Cardiac septum (tissue), 1 donor: Measurements from ENCODE around the gene PCDHGA5. TPM values are rescaled to one million over a fixed set of nuclear protein-coding genes. Genes with fewer than 3 reads are reported as not detected.
"Not testable (repeated sequence)": the region's sequence is repeated elsewhere in the genome, so short reads cannot be mapped to it uniquely, and the experiment has no call there.

ENCODE experiments used
- DNase-seq: peaks from one replicate; pipeline ENCODE4 v3.0.0-alpha.2; 2020; ENCODE audit warnings: low spot score
- intact Hi-C: fragments of 100-400 bp; cut with DNase I; formaldehyde crosslinking; loops from one replicate; pipeline ENCODE4 v1.14.0; 2022
- total RNA-seq: library from RNA; stranded (reverse); fragmentation: NEBNext Ultra II Directional; extraction: Animal tissue kit (Norgen Biotek cat#: 25700); gene quantifications from one replicate; pipeline ENCODE4 v1.2.1, GENCODE V29; 2021
- donor health status: DM: no; HTN: no; CAD: no.

The PCDHGA5 gene
- total RNA-seq, 1 donor from 2014 or later: 9.7 TPM

- DNase-seq: peak; percentile 71
- intact Hi-C loops: not testable (repeated sequence)
Observed at GRCh38 chr5:141407790-141408505, 44.0 kb downstream of the PCDHGA5 start, which contains the start of gene PCDHGB6. Gene PCDHGB6, plus strand, starts transcription at chr5:141408021. Its CDS starts 182 bp downstream, at chr5:141408203.

- intact Hi-C loops: no loop called here
- DNase-seq: no peak
Observed at GRCh38 chr5:141409598-141410306, 45.8 kb downstream of the PCDHGA5 start.

- DNase-seq: no peak
- intact Hi-C loops: no loop called here
Observed at GRCh38 chr5:141411575-141411974, 47.6 kb downstream of the PCDHGA5 start.

- intact Hi-C loops: no loop called here
- DNase-seq: no peak
Observed at GRCh38 chr5:141412854-141413539, 49.0 kb downstream of the PCDHGA5 start, which contains the start of gene PCDHGA10. Gene PCDHGA10, plus strand, starts transcription at chr5:141412987. Its CDS starts 189 bp downstream, at chr5:141413176.

DNA sequence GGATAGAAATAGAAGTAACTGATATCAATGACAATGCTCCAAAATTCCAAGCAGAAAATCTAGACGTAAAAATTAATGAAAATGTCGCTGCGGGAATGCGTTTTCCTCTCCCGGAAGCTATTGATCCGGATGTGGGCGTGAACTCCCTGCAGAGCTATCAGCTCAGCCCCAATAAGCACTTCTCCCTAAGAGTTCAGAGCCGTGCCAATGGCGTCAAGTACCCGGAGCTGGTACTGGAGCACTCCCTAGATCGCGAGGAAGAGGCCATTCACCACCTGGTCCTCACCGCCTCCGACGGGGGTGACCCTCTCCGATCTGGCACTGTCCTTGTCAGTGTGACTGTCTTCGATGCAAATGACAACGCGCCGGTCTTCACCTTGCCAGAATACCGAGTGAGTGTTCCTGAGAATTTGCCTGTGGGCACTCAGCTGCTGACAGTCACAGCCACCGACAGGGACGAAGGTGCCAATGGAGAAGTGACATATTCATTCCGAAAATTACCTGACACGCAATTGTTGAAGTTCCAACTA lies 49.6 kb downstream of the PCDHGA5 start:
- intact Hi-C loops: loop anchor here (2.0 kb wide), 1 partner anchor 145 kb away; no protein-coding TSS in a partner anchor

DNA sequence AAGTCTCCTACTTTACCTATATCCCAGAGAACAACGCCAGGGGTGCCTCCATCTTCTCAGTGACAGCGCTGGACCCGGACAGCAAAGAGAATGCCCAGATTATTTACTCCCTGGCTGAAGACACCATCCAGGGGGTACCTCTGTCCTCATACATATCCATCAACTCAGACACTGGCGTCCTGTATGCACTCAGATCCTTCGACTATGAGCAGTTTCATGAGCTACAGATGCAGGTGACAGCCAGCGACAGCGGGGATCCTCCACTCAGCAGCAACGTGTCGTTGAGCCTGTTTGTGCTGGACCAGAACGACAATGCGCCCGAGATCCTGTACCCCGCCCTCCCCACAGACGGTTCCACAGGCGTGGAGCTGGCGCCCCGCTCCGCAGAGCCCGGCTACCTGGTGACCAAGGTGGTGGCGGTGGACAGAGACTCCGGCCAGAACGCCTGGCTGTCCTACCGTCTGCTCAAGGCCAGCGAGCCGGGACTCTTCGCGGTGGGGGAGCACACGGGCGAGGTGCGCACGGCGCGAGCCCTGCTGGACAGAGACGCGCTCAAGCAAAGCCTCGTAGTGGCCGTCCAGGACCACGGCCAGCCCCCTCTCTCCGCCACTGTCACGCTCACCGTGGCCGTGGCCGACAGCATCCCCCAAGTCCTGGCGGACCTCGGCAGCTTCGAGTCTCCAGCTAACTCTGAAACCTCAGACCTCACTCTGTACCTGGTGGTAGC lies 50.7 kb downstream of the PCDHGA5 start:
- intact Hi-C loops: loop anchor here (2.0 kb wide), 1 partner anchor 144 kb away; no protein-coding TSS in a partner anchor
- DNase-seq: not testable (repeated sequence)

More for the DNA sequence above, 49.6 kb downstream of the PCDHGA5 start:
- no peak for DNase-seq

DNA sequence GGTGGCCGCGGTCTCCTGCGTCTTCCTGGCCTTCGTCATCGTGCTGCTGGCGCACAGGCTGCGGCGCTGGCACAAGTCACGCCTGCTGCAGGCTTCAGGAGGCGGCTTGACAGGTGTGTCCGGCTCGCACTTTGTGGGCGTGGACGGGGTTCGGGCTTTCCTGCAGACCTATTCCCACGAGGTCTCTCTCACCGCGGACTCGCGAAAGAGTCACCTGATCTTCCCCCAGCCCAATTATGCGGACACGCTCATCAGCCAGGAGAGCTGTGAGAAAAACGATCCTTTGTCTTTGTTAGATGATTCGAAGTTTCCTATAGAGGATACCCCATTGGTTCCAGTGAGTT lies 51.3 kb downstream of the PCDHGA5 start:
- not testable (repeated sequence) for DNase-seq
- intact Hi-C loops: loop anchor here (2.0 kb wide), 1 partner anchor 144 kb away; no protein-coding TSS in a partner anchor

Other genes with a start within 250 kb of the PCDHGA5 start
- gene PCDHB4, start 242.3 kb upstream of the PCDHGA5 start, total RNA-seq: 1.3 TPM
- gene PCDHB5, start 229.0 kb upstream of the PCDHGA5 start, total RNA-seq: 3.2 TPM
- gene PCDHB6, start 214.1 kb upstream of the PCDHGA5 start, total RNA-seq: 0.57 TPM
- gene PCDHB7, start 191.5 kb upstream of the PCDHGA5 start, total RNA-seq: 0.67 TPM
- gene PCDHB8, start 186.4 kb upstream of the PCDHGA5 start, total RNA-seq: 2.3 TPM
- 2.2 TPM for gene PCDHB16, start 181.8 kb upstream of the PCDHGA5 start, total RNA-seq
- gene PCDHB9, start 177.0 kb upstream of the PCDHGA5 start, total RNA-seq: 1.3 TPM
- gene PCDHB10, start 171.8 kb upstream of the PCDHGA5 start, total RNA-seq: 0.94 TPM
- gene PCDHB11, start 164.5 kb upstream of the PCDHGA5 start, total RNA-seq: 1.9 TPM
- gene PCDHB12, start 155.4 kb upstream of the PCDHGA5 start, total RNA-seq: 1.1 TPM
- 4.8 TPM for gene PCDHB13, start 150.2 kb upstream of the PCDHGA5 start, total RNA-seq
- gene PCDHB14, start 140.8 kb upstream of the PCDHGA5 start, total RNA-seq: 4.4 TPM
- 9.9 TPM for gene PCDHB15, start 118.8 kb upstream of the PCDHGA5 start, total RNA-seq
- not detected for gene SLC25A2, start 60.1 kb upstream of the PCDHGA5 start, total RNA-seq
- gene TAF7, start 43.4 kb upstream of the PCDHGA5 start, total RNA-seq: 116 TPM
- gene PCDHGA1, start 33.6 kb upstream of the PCDHGA5 start, total RNA-seq: 4.6 TPM
- 17.3 TPM for gene PCDHGA2, start 25.4 kb upstream of the PCDHGA5 start, total RNA-seq
- gene PCDHGA3, start 20.3 kb upstream of the PCDHGA5 start, total RNA-seq: 22.9 TPM
- 12.6 TPM for gene PCDHGB1, start 14.1 kb upstream of the PCDHGA5 start, total RNA-seq
- gene PCDHGA4, start 9.1 kb upstream of the PCDHGA5 start, total RNA-seq: 15.6 TPM
- gene PCDHGB2, start 4.2 kb upstream of the PCDHGA5 start, total RNA-seq: 16.2 TPM
- gene PCDHGB3, start 6.1 kb downstream of the PCDHGA5 start, total RNA-seq: 14.2 TPM
- 11.5 TPM for gene PCDHGA6, start 9.7 kb downstream of the PCDHGA5 start, total RNA-seq
- gene PCDHGA7, start 18.6 kb downstream of the PCDHGA5 start, total RNA-seq: 11.8 TPM
- gene PCDHGB4, start 23.5 kb downstream of the PCDHGA5 start, total RNA-seq: 12.5 TPM
- gene PCDHGA8, start 28.5 kb downstream of the PCDHGA5 start, total RNA-seq: 14.0 TPM
- 13.9 TPM for gene PCDHGB5, start 33.8 kb downstream of the PCDHGA5 start, total RNA-seq
- 9.6 TPM for gene PCDHGA9, start 38.6 kb downstream of the PCDHGA5 start, total RNA-seq
- gene PCDHGB6, start 43.9 kb downstream of the PCDHGA5 start, total RNA-seq: 11.9 TPM
- gene PCDHGA10, start 48.8 kb downstream of the PCDHGA5 start, total RNA-seq: 11.0 TPM
- 16.4 TPM for gene PCDHGB7, start 53.5 kb downstream of the PCDHGA5 start, total RNA-seq
- gene PCDHGA11, start 56.9 kb downstream of the PCDHGA5 start, total RNA-seq: 9.6 TPM
- gene PCDHGA12, start 66.3 kb downstream of the PCDHGA5 start, total RNA-seq: 10.3 TPM
- gene PCDHGC3, start 111.8 kb downstream of the PCDHGA5 start, total RNA-seq: 16.9 TPM
- 5.8 TPM for gene PCDHGC4, start 120.9 kb downstream of the PCDHGA5 start, total RNA-seq
- 6.1 TPM for gene PCDHGC5, start 124.9 kb downstream of the PCDHGA5 start, total RNA-seq